Stimulated activated naive CD8-positive, alpha-beta T cell treated with anti-CD3 and anti-CD28 coated beads, Interleukin-15, amount 100 ng/mL, for 72 hours (primary cell): Measurements from ENCODE around the gene DISC1.

Experiments
- ATAC-seq: fragments of 150-1000 bp; cut with Tn5 transposase; 2 replicates; pipeline ENCODE4 v1.10.0; 2021; ENCODE audit warnings: mild to moderate bottlenecking, moderate library complexity
- DNase-seq, 2 donors: peaks; one replicate each; pipeline ENCODE4 v3.0.0; 2021 to 2022
- H3K27ac Mint-ChIP-seq, 2 donors: one replicate each; pipeline ENCODE4 v1.8.0; 2022; ENCODE audit warnings: mild to moderate bottlenecking in 2 of 2, mixed read lengths in 2 of 2, moderate library complexity in 2 of 2
- H3K27me3 Mint-ChIP-seq: one replicate; pipeline ENCODE4 v1.8.0; 2022; ENCODE audit warnings: mixed read lengths
- H3K4me1 Mint-ChIP-seq: one replicate; pipeline ENCODE4 v1.8.0; 2022; ENCODE audit warnings: mild to moderate bottlenecking, mixed read lengths
- H3K4me3 Mint-ChIP-seq, 2 donors: one replicate each; pipeline ENCODE4 v1.8.0; 2022; ENCODE audit warnings: mild to moderate bottlenecking in 2 of 2, mixed read lengths in 2 of 2, moderate library complexity in 1 of 2
- H3K9me3 Mint-ChIP-seq, 2 donors: one replicate each; pipeline ENCODE4 v1.8.0; 2022; ENCODE audit warnings: mixed read lengths in 2 of 2

DISC1 gene

DNA sequence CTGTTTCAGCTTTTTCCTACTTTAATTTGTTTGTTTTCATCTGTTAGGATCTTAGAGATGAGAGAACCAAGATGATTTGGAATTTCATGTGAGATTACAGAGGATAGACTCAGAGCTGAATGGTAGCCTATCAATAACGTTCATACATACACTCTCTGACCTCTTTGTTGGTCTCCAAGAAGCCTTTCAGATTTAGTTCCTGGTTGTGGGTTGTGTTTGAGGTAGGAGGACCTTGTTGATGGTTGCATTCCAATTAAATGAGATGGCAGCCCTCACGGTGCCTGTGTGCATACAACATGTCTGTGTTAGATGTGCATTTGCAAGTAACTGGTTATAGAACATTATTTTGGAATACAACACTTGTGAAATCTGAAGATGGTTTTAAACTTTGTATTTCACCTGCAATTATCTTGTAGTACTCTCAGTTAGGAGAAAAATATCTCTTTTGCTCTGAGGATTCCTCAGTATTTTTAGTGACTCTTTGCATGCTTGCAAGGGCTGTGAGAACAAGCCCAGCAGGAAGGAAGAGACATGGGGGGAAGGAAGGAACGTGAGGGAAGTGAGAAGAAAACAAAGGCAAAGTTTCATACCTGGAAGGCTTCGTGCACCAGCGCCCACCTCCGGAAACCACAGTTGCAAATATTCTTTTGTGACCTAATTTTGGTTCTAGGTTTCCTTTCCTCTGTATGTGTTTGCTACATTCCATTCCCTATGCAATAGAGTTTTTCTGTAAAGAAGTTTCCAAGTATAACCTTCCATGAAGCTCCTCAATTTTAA lies 291.8 kb downstream of the DISC1 start:
- Mint-ChIP-seq H3K4me1 (peaks cover 86% of the 10 kb centered on the region), H3K4me3 (peak overlapping the region; percentile 61 to 69), H3K27me3 (no peaks in the 10 kb centered on the region), H3K27ac (no peak overlapping the region), H3K9me3 (no peaks in the 10 kb centered on the region)
- ATAC-seq (no peak), DNase-seq (no peak)

DNA sequence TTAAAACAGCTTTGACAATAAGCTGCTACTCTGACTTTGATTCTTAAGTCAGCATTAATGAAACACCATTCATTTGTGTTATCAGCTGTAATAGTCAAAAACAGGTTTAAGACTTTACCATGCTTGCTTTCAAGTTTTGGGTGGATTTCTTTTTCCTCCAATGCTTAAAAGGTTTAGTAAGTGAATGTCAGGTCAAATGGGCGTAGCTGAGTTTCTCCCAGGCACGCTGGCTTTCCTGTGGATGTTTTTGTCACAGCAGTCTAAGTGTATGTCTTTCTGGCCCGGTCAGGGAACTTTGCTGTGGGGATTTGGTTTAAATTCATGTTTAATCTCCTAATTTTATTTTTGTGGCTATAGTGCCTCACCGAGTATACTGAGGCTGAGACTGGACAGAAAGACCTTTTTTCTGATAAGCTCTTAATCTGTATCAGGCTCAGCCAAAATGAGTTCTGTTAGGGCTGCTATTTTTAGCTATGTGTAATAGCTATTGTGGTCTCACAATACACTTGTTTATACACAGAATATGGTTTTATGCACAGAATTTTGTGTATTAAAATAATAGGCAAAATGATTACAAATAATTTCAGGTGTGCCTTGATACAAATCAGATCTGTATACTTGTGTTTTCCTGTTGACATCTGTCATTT lies 292.8 kb downstream of the DISC1 start:
- Mint-ChIP-seq H3K9me3 (no peaks in the 10 kb centered on the region), H3K4me1 (peaks cover 87% of the 10 kb centered on the region)

DNA sequence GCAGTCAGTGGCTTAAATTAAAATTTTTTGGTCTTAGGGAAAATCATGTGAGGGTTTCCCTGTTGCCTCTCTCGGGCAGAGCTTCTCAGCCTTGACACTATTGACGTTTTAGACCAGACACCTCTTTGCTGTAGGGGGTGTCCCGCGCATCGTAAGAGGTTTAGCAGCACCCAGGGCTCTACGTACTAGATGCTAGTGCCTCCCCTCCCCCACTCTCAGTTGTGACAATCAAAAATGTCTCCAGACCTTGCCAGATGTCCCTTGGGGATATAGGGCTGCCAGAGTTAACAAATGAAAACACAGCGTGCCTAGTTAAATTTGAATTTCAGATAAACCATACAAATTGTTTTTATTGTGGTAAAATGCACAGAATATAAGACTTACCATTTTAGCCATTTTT lies 293.3 kb downstream of the DISC1 start:
- no peaks in the 10 kb centered on the region for H3K9me3 Mint-ChIP-seq
- DNase-seq (peak; percentile 25 to 59), ATAC-seq (peak; percentile 95)
- no peaks in the 10 kb centered on the region for H3K27me3 Mint-ChIP-seq
- H3K4me1 Mint-ChIP-seq = peaks cover 84% of the 10 kb centered on the region
- no peak overlapping the region for H3K27ac Mint-ChIP-seq
- H3K4me3 Mint-ChIP-seq = peak overlapping the region; percentile 61 to 69

More for the DNA sequence above, 292.8 kb downstream of the DISC1 start:
- peak overlapping the region; percentile 61 to 69 for H3K4me3 Mint-ChIP-seq
- ATAC-seq (peak; percentile 45), DNase-seq (no peak)
- no peaks in the 10 kb centered on the region for H3K27me3 Mint-ChIP-seq
- H3K27ac Mint-ChIP-seq = no peak overlapping the region

DNA sequence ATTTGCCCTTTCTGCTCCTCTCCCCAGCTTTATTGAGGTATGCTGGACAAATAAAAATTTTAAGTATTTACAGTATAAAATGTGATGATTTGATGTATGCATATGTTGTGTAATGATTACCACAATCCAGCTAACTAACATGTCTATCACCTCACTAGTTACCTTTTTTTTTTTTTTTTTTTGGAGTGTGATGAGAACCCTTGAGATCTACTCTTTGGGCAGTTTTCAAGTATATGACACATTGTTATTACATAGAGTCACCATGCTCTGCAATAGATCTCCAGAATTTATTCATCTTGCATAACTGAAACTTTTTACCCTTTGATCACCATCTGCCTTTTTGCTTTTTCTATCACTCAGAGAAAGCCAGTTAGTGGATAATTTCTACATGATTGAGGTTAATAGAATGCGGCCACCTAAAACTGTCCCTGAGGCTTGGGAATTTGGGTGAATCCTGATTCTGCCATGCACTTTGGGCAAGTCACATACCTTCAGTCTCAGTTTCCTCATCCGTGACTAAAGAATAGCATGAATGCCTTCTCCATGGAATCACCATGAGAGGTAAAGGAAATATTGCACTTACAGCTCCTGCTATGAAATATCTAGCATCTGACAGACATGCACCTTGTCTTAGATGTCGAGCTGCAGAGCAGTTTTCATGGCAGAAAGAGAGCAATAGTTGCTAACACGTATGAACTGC lies 295.2 kb downstream of the DISC1 start:
- Mint-ChIP-seq H3K9me3 (no peaks in the 10 kb centered on the region), H3K27me3 (no peaks in the 10 kb centered on the region), H3K4me3 (no peak overlapping the region), H3K4me1 (peaks cover 75% of the 10 kb centered on the region), H3K27ac (no peak overlapping the region)
- ATAC-seq (no peak), DNase-seq (no peak)

DNA sequence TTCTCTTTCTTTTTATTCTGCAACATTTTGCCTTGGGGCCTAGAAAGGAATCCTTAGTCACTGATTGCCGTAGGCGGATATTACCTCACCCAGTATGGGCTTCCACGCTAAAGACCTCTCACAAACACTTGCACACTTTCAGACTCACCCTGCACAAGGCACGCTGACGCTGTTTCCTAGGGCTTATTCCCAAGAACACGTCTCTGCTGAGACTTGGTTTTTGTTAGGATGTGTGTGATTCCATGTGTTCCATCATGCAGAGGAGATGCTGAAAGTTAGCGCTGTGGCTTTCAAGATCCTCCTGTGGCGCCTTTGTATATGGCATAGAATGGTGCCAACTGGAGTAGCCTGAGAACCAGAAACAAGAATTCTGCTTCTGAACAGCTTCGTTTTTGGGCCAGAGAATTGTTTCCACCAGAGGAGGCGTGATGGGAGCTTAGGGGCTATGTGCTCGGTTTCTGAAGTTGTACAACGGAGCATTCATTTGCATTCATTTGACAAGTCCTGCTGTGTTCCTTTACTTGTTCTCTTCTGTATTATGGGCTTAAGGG lies 297.0 kb downstream of the DISC1 start:
- no peaks in the 10 kb centered on the region for H3K27me3 Mint-ChIP-seq
- H3K27ac Mint-ChIP-seq = no peak overlapping the region
- ATAC-seq (no peak), DNase-seq (no peak)
- H3K4me1 Mint-ChIP-seq = peaks cover 57% of the 10 kb centered on the region
- no peak overlapping the region for H3K4me3 Mint-ChIP-seq
- no peaks in the 10 kb centered on the region for H3K9me3 Mint-ChIP-seq

DNA sequence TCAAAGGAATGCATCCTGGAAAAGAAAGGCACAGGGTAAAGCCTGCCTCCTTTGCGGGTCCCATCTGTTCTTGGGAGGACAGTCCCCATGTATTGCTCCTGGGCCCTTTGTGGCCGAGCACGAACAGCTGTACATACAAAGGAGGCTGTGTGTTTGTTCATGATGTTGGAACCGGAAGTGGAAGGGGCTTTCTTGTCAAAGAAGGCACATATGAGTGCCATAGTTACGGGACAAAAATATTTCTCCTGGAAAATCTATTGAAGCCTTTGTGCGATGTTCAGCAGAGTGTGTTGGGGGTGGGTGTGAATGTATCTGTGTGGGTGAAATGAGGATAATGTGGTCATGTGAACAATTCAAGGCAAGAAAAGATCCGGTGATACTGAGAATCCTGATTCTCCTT lies 297.6 kb downstream of the DISC1 start:
- H3K27ac Mint-ChIP-seq = no peak overlapping the region
- no peaks in the 10 kb centered on the region for H3K9me3 Mint-ChIP-seq
- H3K4me3 Mint-ChIP-seq = no peak overlapping the region

DNA sequence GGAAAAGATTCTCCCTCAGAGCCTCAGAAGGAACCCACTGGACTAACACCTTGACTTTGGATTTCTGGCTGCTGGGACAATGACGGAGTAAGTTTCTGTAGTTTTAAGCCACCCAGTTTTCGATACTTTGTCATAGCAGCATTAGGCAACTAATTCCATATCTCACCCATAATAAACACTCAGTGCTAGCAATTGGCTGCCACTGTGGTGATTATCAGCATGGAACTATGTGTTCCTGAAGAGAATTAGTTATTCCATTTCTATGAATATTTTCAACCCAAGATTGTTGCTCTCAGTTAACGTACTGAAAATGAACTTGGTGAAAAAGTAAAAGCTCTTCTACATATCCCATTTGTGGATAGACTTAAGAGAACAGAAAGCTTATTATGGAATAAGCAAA lies 299.3 kb downstream of the DISC1 start:
- H3K9me3 Mint-ChIP-seq = no peaks in the 10 kb centered on the region
- H3K27ac Mint-ChIP-seq = no peak overlapping the region
- H3K4me3 Mint-ChIP-seq = no peak overlapping the region
- no peak for DNase-seq
- H3K4me1 Mint-ChIP-seq = peaks cover 59% of the 10 kb centered on the region
- ATAC-seq = no peak
- H3K27me3 Mint-ChIP-seq = no peaks in the 10 kb centered on the region

More for the DNA sequence above, 297.6 kb downstream of the DISC1 start:
- Mint-ChIP-seq H3K4me1 (peaks cover 57% of the 10 kb centered on the region), H3K27me3 (no peaks in the 10 kb centered on the region)
- ATAC-seq (no peak), DNase-seq (no peak)

DNA sequence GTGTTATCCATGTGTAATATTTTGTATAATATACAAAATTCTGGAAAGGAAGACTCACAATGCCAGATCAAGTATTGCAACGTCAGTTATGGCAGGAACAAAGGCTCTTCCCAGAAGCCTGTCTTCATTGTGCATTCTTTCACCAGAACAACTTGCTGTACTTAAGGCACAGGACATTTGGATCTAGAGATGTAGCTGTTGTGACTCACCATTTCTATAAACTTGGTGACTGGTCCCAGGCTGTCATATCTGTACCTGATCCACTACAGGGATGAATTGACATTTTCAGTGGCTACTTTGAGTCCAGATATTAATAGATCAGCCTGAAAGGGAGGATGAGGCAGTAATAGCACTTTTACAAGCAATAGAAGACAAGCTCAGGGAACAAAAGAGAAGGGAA lies 299.8 kb downstream of the DISC1 start:
- no peaks in the 10 kb centered on the region for H3K9me3 Mint-ChIP-seq
- ATAC-seq = peak; percentile 72
- H3K4me3 Mint-ChIP-seq = no peak overlapping the region
- H3K4me1 Mint-ChIP-seq = peaks cover 60% of the 10 kb centered on the region
- H3K27me3 Mint-ChIP-seq = no peaks in the 10 kb centered on the region
- no peak for DNase-seq
- no peak overlapping the region for H3K27ac Mint-ChIP-seq

DNA sequence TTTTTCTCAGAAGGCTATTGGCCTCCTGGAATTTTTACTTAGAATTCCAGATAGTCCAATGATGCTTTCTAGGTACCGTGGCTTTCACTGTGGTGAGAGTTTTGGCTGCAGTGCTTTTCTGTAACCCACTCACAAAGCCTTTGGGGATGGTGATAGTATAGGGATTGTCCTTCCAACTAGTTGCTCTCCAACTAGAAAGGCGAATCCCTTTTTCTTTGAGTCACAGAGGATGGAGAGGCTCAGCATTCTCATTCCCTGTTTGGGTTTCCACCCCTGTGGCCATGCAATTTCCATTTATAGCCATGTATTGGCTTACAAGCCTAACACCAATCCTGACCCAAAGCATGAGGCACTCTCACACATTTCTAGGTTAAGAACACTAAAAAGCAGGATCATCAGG lies 300.3 kb downstream of the DISC1 start:
- DNase-seq (no peak), ATAC-seq (no peak)
- H3K4me3 Mint-ChIP-seq = no peak overlapping the region
- no peaks in the 10 kb centered on the region for H3K27me3 Mint-ChIP-seq
- H3K9me3 Mint-ChIP-seq = no peaks in the 10 kb centered on the region
- no peak overlapping the region for H3K27ac Mint-ChIP-seq
- H3K4me1 Mint-ChIP-seq = peaks cover 56% of the 10 kb centered on the region

DNA sequence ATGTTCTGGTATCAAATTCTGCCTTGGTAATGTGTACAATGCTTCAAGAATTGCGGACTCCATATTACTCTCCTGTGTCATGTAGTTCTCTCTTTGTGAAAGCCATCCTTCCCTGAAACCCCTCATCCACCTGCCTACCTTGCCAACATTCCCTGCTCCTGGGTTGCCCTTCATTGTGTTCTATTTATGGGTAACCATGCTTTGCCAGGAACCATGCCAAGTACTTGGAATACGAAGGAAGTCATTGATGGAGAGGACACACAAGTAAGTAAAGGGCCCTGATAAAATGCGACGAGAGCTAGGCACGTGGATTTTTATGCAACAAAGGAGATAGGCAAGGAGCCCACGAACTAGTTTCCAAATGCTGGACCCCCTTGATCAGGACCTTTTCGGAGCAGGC lies 300.8 kb downstream of the DISC1 start:
- Mint-ChIP-seq H3K27ac (no peak overlapping the region), H3K9me3 (no peaks in the 10 kb centered on the region), H3K27me3 (no peaks in the 10 kb centered on the region), H3K4me3 (no peak overlapping the region), H3K4me1 (peaks cover 51% of the 10 kb centered on the region)
- ATAC-seq = no peak
- DNase-seq = no peak

DNA sequence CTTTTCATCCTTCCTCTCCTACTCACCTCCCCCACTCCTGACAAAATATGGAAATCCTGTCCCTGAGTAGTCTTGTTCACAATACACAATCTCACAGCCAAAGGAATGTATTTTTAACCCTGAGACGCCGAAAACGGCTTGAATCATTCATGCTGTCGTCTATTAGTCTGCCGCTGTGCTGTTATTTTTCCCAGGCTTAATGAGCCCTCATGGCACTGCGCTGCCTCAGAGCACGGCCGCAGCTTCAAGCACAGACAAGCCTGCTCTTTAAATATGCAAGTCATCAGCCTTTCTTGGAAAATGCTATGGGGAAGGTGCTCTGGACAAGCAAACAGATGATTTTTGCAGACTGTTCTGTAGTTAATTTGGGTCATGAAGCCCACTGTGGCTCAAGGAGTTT lies 302.7 kb downstream of the DISC1 start:
- H3K9me3 Mint-ChIP-seq = no peaks in the 10 kb centered on the region
- no peak overlapping the region for H3K27ac Mint-ChIP-seq
- peaks cover 33% of the 10 kb centered on the region for H3K4me1 Mint-ChIP-seq
- H3K27me3 Mint-ChIP-seq = no peaks in the 10 kb centered on the region
- DNase-seq (no peak), ATAC-seq (no peak)
- no peak overlapping the region for H3K4me3 Mint-ChIP-seq

DNA sequence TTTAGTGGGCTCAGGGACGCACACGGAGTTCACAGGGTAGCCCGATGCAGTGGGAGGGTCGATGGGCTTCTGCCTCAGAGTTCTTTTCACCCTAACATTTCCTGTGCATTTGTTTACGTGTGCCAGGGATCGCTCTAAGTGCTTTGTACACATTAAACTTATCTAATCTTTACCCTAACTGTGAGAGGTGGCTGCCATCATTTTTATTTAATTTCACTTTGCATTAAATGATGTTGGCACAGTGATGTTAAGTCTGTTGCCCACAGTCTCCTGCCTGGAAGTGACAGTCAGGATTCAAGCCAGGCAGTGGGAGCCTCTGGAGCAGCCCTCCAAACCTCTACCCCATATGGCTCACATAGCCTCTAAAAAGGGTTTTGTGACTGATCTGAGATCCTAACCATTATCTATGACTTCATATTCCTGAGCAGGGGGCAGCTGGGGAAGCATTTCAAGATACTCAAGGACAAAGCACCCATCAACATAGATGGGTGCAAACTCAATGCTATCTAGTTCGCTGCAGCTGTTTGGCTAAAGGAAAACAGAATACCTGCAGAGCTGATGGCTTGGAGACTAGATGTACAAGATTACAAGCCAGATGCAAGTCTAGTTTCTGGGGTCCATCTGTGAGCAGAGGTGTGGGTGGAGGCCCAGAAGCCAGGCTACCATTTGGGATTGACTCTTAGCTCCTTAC lies 303.8 kb downstream of the DISC1 start:
- Mint-ChIP-seq H3K27me3 (no peaks in the 10 kb centered on the region), H3K27ac (peak overlapping the region; percentile 28 to 90), H3K4me3 (peak overlapping the region; percentile 30 to 57), H3K9me3 (no peaks in the 10 kb centered on the region), H3K4me1 (peaks cover 31% of the 10 kb centered on the region)
- DNase-seq (no peak), ATAC-seq (peak; percentile 31)

DNA sequence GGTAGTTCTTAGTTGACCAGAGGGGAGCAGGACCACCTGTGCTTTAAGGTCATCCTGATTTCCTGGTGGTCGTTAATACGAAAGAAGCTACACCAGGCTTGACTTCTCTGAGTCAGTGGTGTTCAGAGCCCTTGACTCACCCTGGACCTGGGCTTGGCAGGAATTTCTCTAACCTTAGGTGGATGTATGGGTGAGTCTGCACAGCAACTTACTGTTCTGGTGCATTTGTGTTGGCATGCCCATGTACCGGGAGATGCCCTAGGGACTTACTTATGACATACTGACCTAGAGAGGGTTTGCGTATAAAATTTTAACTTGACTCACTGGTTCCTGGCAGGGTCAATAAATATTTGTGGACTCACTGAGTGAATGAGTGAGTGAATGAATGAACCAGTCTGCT lies 304.6 kb downstream of the DISC1 start:
- Mint-ChIP-seq H3K4me3 (no peak overlapping the region), H3K27ac (no peak overlapping the region), H3K9me3 (no peaks in the 10 kb centered on the region), H3K4me1 (peaks cover 30% of the 10 kb centered on the region), H3K27me3 (no peaks in the 10 kb centered on the region)
- no peak for ATAC-seq
- DNase-seq = no peak

DNA sequence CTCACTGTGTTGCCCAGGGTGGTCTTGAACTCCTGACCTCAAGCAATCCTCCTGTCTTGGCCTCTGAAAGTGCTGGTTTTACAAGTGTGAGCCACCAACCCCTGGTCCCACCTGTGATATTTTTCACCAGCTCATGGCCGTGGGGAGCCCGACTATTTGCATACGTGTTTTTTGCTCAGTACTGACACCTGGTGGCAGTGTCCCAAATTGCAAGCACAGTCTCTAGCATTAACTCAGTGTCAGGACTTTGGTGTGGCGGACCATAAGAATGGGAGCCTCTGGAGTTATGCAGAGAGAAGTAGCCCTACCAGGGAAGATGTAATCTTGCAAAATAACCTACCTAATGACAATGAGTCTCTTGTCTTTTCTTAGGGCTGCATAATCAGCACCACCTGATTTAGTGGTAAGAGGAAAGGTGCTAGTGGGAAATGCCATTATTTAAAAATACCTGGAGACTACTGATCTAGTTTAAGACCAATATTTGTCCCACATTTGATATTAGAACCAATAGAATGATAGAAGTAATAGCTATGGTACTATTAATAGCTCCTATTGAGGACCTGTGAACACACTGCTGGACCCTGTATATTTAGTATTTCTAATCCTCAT lies 305.4 kb downstream of the DISC1 start:
- DNase-seq = peak; percentile 23 to 43
- Mint-ChIP-seq H3K27me3 (no peaks in the 10 kb centered on the region), H3K27ac (no peak overlapping the region), H3K9me3 (no peaks in the 10 kb centered on the region), H3K4me1 (peaks cover 24% of the 10 kb centered on the region), H3K4me3 (no peak overlapping the region)
- ATAC-seq = peak; percentile 40
